GM12878 (cell line): Measurements from ENCODE around the gene TDRD7.

ENCODE experiments used
- ATF7 ChIP-seq: fragments of 450-650 bp; IDR thresholded peaks from 2 replicates; pipeline ENCODE4 v1.6.1; 2016; ENCODE audit warnings: low read depth, mild to moderate bottlenecking
- CTCF ChIP-seq, 3 experiments: IDR thresholded peaks in 2 of 3; conservative IDR thresholded peaks in 1 of 3; 2 replicates each; pipeline ENCODE4 v1.5.1; 2011; ENCODE audit warnings: low read depth in 3 of 3, low read length in 3 of 3, mild to moderate bottlenecking in 3 of 3, control low read depth in 2 of 3, moderate library complexity in 2 of 3, inconsistent platforms in 1 of 3, mixed read lengths in 1 of 3; ENCODE audit not compliant: control insufficient read depth in 2 of 3, insufficient read depth in 1 of 3; ENCODE audit errors: extremely low read depth in 1 of 3
- EP300 ChIP-seq, 2 experiments: fragments of 150-350 bp in 1 of 2; IDR thresholded peaks; 2 replicates each; pipeline ENCODE4 v1.6.1; 2011 to 2012; ENCODE audit warnings: low read depth in 2 of 2, low read length in 2 of 2, borderline replicate concordance in 1 of 2, improper control_type of control experiment in 1 of 2, inconsistent platforms in 1 of 2; ENCODE audit not compliant: control insufficient read depth in 1 of 2
- MAX ChIP-seq: IDR thresholded peaks from 2 replicates; pipeline ENCODE4 v1.6.1; 2012; ENCODE audit warnings: low read depth, low read length, improper control_type of control experiment
- NRF1 ChIP-seq: conservative IDR thresholded peaks from 2 replicates; pipeline ENCODE4 v1.6.1; 2011; ENCODE audit warnings: mild to moderate bottlenecking, low read depth, low read length, improper control_type of control experiment
- TCF7 ChIP-seq: IDR thresholded peaks from 2 replicates; pipeline ENCODE4 v1.6.1; 2014; ENCODE audit warnings: antibody characterized with exemption, borderline replicate concordance
- ZZZ3 ChIP-seq: IDR thresholded peaks from 2 replicates; pipeline ENCODE4 v1.6.1; 2011; ENCODE audit warnings: low read depth; ENCODE audit not compliant: control insufficient read depth, insufficient read length

- TF ChIP-seq ZZZ3 (no peak), NRF1 (no peak), ATF7 (0 out of 2 replicates have a peak, but pooled peaks have one; percentile 14), TCF7 (no peak), MAX (no peak), CTCF (IDR thresholded peaks at IDR 0.05 in 2 of 3, conservative IDR thresholded peaks at IDR 0.05 in 1 of 3; ENCODE audit: control insufficient read depth in 2 of 3, extremely low read depth in 1 of 3, insufficient read depth in 1 of 3, low read depth in 3 of 3, low read length in 3 of 3) (no peak), EP300 (IDR thresholded peaks at IDR 0.05; ENCODE audit: borderline replicate concordance in 1 of 2, control insufficient read depth in 1 of 2, low read depth in 2 of 2, low read length in 2 of 2) (no peak)
These were observed 910 bp downstream of the TDRD7 start for GRCh38 chr9:97412626-97413385.
